Measurements from ENCODE around the gene HTR2A.

The HTR2A gene

GRCh38 chr13:46874006-46874405 lies 22.8 kb downstream of the HTR2A start:
- no peak for DNase-seq (ENCODE audit: low spot score)
- TF ChIP-seq CTCF (IDR thresholded peaks at IDR 0.05; ENCODE audit: extremely low read depth, missing control alignments): no peak

- DNase-seq (ENCODE audit: low spot score): no peak
- no peak for TF ChIP-seq CTCF (IDR thresholded peaks at IDR 0.05; ENCODE audit: extremely low read depth, missing control alignments)
These were observed 25.3 kb downstream of the HTR2A start for GRCh38 chr13:46871557-46871956.

- no peak for TF ChIP-seq CTCF (IDR thresholded peaks at IDR 0.05; ENCODE audit: extremely low read depth, missing control alignments)
- no peak for DNase-seq (ENCODE audit: low spot score)
These were observed 28.8 kb downstream of the HTR2A start for GRCh38 chr13:46868091-46868490.

- no peak for TF ChIP-seq CTCF (IDR thresholded peaks at IDR 0.05; ENCODE audit: extremely low read depth, missing control alignments)
- peak; percentile 10 for DNase-seq (ENCODE audit: low spot score)
These were observed 30.7 kb downstream of the HTR2A start for GRCh38 chr13:46866150-46866549.

- DNase-seq (ENCODE audit: low spot score): no peak
- TF ChIP-seq CTCF (IDR thresholded peaks at IDR 0.05; ENCODE audit: extremely low read depth, missing control alignments): no peak
These were observed 31.9 kb downstream of the HTR2A start for GRCh38 chr13:46864941-46865340.

GRCh38 chr13:46861959-46862358 lies 34.9 kb downstream of the HTR2A start:
- no peak for DNase-seq (ENCODE audit: low spot score)
- TF ChIP-seq CTCF (IDR thresholded peaks at IDR 0.05; ENCODE audit: extremely low read depth, missing control alignments): no peak

- TF ChIP-seq CTCF (IDR thresholded peaks at IDR 0.05; ENCODE audit: extremely low read depth, missing control alignments): no peak
- DNase-seq (ENCODE audit: low spot score): no peak
These were observed 36.1 kb downstream of the HTR2A start for GRCh38 chr13:46860722-46861121.
